HG03521 (cell line): Measurements from ENCODE around the gene CPT1B.
A peak's percentile ranks its signal among the peaks of the same experiment; 100 is the strongest.
"Not testable (repeated sequence)": the region's sequence is repeated elsewhere in the genome, so short reads cannot be mapped to it uniquely, and the experiment has no call there.

Experiments
- ATAC-seq: cut with Tn5 transposase; IDR thresholded peaks from one replicate; pipeline ENCODE4 v1.9.1; 2021; ENCODE audit warnings: mild to moderate bottlenecking, moderate library complexity; ENCODE audit not compliant: unreplicated experiment

The CPT1B gene

DNA sequence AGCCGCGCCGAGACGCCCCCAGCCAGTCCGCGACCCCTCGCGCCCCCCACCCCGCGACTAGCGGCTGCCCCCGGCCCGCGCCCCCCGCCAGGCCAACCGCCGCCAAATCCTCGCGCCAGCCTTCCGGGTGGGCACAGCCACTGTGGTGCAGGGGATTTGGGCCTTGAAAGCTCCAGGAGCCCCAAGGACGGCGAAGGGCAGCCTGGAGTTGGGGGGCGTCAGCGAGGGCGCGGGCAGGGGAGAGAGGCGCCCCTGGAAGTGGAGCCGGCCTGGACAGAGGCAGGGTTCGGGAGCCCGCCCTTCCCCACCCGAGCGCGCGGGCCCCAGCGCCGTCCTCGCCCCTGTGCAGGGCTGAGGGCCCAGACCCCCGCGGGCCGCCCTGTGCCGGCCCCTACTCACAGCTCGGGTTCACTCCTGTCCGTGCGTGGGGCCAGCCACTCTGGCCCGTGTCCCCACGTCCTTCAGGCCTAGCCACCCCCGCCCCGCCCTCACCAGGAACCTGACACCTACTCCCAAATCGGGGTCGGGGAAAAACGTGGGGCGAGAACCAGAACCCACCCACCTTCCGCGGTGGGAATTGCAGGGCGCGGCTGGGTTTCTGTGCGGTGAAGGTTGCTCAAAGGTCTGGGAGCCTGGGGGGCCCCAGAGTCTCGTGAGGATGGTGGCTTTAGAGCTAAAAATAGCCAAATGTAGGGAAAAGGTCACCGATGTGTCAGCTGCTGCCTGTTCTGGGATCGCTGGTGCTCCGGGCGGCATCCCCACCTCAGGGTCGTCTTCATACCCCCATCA, at the start of gene CPT1B:
CPT1B (minus strand) TSS at position 441 of the 789 bp plus-strand sequence. CDS start 512 bp downstream, outside the sequence.
- no peak for ATAC-seq

DNA sequence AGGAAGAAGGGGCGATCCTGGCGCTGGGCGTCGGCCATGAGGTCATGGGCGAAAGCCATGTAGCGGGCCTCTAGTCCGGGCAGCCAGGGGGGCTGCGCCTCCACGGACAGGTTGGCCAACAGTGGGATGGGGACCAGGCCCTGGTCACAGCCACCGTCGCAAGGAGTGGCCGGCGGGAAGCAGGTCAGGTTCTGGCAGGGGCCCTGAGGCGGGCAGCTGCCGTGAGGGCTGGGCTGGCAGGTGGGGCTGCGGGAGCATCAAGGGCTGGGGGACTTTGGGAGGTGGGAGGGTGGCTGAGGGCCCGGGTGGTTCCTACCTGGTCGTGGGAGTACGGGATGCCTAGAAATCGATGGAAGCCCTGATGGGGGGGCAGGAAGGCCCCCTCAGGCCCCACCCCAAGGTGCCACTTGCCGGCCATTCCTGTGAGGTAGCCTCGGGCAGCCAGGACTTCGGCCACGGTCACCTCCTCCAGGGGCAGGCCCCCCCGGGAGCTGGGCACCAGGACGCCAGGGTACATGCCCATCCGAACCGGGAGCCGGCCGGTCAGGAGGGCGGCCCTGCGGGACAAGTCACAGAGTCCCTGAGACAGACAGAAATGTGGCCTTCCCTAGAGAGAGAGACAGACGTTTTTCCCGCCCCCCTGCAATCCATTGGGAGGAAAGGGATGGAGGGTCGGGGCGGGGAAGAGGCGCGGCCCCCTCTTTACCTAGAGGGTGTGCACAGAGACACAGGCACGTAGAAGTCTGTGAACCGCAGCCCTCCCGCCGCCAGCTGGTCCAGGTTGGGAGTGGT, 48.8 kb upstream of the CPT1B start:
- ATAC-seq, result no peak

DNA sequence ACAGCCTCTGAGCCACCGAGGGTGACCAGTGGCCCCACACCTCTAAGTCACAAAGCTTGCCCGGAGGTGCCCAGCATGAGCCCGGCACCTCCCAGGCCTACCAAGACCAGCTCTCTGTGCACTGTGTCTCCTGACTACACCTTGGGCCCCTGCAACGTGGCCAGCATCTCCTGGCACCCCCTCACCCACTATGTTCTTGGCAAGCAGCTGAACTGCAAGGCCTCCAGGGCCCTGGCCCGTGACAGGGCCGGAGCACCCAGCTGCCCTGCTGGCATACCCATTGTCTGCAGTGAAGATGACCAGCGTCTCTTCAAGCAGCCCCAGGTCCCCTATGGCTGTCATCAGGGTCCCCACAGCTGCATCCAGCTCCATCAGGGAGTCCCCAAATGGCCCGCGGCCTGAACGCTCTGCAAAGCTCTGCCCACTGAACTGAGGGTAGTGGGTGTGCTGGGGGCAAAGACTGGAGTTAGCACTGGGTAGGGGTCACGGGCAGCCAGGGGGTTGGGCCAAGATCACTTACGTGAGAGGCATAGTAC, 48.2 kb upstream of the CPT1B start:
- no peak for ATAC-seq

DNA sequence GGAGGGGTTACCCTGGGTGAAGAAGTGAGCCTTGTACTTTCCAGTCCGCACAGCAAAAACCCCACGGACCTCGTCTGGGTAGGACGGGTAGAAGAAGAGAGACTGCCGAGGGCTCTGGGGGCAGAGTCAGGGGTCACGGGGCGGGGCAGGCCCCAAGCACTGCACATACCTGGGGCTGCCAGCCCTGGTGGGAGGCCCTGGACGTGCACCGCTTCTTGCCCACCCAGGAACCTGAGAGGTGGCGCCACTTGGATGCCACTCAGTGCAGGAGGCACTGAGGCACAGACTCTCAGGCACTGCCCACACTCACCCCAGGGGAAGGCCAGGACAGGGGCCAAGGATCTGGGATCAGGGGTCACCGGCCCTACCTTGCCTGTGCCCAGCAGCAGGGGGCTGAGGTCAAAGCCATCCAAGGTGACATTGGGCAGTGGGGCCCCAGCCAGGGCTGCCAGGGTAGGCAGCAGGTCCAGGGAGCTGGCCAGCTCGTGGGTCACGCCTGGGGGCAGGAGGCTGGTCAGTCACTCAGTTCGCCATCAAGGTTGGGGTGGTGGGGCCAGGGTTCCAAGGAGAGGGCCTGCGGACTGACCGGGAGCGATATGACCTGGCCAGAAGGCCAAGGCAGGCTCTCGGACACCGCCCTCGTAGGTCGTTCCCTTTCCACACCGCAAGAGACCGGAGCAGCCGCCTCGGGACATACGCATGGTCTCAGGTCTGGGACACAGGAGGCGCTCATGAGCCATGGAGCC, 47.5 kb upstream of the CPT1B start:
- ATAC-seq, result no peak

DNA sequence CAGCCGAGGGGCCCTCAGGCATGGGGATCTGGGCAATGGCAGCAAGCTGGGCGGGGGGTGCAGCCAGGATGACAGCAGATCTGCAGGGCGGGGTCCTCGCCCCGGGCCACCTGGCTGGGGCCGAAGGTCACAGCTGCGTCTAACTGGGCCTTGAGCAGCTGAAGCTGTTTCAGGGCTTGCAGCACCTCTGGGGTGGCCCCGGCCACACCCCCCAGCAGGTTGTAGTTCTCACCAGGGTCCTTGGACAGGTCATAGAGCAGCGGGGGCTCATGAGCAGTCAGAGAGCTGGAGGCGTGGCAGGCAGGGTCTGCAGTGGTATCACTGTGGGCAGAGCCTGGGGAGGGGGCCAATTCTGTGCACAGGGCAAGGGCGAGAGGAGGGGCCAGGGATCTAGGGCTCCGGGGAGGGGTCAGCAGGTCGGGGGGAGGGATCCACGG, 46.9 kb upstream of the CPT1B start:
- no peak for ATAC-seq

DNA sequence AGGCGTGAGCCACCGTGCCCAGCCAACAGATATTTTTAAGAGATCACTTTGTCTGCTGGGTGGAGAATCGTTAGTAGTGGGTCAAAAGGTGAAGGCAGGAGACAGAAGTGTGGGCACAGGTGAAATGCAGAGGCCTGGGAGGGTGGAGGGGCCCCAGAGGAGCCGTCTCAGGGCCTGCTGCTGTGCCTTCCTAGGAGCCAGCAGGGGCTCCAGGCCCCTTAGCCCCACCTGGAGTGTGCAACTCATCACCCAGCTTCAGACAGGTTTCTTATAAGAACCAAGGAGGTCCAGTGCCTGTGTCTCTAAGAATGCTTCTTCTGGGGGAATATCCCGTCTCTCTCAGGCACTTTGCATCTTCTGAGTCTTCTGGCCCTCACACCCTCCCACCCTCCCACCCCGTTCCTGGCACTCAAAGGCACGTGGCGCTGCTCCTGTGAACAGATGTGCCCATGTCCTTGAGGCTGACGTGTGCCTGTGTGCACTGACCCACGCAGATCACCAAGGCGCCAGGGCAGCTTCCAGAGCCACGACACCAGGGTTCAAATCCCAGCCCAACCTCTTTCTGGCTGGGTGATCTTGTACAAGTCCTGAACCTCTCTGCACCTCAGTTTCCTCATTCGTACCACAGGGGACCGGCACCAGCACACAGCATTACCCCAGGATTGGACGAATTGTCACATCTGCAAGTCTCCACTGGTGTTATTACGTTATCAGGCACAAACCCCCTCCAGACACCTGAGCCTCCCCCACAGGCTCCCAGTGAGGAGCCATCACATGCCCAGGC, 46.3 kb upstream of the CPT1B start:
- ATAC-seq, result no peak

DNA sequence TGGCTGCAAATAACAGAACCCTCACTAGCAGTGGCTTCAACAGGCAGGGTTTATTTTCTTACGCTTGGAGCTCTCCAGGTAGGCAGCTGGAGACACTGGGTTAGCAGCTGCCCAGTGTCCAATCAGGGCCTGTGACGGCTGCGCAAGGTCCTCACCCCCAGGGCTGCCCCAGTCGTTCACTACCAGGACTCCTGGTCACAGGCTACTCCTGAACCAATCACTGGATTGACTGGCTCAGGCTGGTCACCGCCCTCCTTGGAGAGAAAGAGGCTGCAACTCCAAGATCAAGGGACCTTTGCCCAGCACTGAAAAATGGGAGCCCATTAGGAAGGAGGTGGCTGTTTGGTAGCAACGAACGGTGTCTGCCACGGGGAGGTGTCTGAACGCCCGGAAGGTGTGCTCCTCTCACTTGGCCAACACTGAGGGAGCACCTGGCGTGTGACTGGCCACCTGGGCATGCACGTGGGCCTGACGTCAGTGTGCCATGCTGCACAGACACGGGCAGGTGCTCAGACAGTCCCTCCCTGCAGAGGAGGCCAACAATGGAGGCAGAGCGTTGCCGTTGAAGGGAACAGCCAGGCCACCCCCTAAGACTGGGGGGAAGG, 44.6 kb upstream of the CPT1B start:
- ATAC-seq, result no peak

DNA sequence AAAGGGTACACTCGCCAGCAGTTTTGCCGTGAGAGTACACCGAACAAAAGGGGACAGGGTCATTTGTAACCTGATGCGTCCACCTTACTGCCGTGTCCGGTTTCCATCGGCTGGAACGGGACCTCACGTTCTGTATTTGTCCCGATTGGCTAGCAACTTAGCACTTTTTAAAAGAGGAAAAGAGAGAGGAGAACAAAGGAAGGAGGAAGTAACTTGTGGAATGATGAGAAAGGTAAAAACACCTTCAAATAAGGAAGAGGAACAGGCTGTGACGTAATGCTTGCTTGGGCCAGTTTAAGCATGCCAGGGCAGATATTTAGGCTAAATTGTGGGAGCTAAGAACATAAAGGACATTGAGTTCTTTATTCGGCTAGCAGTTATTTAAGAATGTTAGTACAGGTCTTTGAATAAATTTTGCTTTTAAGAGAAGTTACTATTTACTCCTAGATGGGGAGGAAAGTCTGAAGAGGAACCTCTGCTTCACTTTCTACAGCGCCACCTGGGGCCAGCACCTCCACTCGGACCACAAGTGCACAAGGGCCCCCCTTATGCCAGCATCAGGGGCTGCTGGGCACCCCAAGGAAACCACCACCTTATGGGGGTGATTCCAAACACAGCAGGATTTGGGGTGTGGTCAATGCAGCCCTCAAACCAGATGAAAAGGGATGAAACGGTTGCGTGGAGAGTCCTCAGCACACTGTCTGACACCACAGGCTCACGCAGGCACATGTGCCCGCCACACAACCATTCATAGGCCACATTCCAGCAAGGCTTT, 43.9 kb upstream of the CPT1B start:
- ATAC-seq, result no peak

DNA sequence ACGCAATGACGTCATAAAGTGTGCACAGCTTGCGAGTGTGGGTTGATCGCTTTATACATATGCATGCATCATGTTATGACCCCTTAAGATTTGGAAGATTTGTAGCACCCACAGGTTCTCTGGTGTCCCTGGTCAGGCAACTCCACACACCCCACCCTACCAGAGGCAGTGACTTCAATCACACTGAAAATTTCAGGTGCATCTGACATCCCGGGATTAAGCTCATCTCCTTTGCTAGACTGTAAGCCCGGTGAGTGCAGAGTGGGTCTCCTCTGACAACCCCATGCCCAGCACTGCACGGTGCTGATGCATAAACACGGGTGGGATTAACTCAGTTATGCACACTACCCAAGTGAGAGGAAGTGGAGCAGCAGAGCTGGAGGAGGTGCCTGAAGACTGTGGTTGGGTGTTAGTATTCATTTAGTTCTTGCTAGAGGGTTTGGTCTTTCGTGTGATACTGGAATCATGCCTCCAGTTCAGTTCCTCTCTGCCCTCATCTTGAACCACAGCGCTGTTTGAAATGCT, 43.2 kb upstream of the CPT1B start:
- ATAC-seq, result no peak

DNA sequence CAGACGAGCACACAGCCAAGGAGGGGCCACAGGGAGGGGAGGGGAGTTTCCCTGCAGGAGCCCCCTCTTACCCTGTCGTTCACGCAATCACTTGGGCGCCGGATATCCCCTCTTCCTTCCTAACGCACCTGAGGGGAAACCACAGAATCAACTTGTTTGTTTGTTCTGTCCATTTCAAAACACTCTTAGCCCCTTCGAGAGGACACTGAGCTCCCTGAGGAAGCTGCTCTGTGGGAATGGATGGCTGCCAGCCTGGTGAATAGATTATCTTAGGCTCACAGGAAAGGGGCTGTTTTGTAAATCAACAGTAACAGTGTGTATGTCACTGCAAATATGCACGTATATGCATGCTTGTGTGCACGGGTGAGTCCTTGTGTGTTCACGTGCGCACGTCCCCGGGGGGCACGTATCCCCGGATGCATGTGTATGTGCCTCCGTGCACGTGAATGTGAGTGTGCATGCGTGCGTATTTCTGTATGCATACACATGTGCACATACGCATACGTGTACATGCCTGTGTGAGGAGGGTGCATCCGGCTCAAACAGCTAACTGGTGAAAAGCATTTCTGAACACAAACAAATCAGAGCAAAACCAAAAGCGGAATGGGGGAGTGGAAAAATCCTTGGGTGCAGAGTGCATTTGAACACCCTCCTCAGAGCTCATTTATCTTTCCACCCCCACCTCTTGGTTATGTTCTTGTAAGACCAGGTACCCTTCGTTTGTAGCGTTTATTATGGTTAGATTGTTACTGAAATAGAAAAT, 42.5 kb upstream of the CPT1B start:
- peak; percentile 61 for ATAC-seq

DNA sequence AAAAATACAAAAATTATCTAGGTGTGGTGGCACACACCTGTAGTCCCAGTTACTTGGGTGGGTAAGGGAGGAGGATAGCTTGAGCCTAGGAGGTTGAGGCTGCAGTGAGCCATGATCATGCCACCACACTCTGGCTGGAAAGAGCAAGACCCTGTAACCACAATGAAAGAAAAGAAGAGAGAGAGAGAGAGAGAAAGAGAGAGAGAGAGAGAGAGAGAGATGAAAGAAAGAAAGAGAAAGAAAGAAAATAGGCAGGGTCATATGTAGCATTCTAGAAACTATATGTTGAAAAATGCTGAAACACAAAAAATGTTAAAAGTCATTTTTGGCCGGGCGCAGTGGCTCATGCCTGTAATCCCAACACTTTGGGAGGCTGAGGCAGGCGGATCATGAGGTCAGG, 36.1 kb upstream of the CPT1B start:
- ATAC-seq, result not testable (repeated sequence)

DNA sequence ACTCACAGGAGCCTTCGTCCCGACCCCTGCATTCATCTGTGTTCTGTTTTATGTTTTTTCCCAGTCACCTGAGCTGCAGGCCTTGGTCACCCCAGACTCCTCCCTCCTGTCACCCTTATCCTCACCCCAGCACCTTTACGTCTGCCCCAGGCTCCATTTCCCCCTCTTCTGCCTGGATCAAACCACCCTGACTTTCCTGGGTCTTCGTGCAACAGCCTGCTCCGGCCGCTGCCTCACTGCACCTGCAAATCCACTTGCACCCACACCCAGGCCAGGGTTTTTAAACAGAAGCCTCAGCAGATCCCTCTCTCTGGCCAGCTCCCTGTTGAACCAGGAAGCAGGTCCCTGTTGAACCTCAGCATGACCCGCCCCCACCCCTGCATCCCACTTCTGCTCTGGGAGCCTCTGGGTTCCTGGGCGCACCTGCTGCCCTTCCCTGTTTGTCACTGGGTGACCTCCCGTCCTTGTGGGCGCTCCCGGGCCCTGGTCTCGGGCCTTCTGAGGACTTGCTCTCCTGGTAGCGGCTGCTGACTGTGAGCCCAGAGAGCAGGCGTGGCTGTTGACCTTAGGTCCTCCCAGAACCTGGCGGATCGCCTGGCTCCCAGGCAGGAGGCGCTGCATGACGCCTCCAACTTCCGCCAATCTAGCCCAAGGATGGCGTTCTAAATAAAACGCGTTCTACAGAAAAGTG, 35.2 kb upstream of the CPT1B start:
- no peak for ATAC-seq

DNA sequence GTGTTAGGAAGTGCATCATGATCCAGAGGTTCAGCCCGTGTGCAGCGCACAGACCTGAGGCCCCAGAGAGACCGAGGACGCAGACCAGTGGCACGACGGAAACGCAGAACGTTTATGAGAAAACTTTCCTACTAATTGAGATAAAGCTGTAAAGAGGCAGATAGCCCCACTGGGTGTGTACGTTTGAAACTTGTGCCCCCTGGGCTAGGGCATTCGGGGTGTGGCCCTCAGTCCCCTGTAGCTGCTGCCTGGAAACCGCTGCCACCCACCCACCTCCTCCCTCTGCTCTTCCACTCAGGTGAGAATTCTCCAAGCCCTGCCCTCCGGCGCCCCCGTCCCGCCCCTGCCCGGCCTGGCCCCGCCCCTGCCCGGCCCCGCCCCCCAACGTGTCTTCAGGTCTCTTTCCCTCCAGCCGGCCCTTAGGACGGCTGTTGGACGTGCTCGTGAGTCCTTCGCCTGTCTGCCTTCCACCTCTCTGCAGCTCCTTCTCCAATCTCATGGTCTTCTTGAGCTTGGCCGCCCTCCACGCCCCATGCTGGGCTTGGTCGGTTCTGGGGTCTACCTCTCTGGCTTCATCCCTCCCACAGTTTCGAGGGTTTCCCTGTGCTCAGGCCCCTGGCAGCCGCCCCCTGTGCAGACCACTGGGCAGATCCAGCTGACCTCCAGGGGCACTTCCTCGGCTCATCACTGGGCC, 34.4 kb upstream of the CPT1B start:
- no peak for ATAC-seq

DNA sequence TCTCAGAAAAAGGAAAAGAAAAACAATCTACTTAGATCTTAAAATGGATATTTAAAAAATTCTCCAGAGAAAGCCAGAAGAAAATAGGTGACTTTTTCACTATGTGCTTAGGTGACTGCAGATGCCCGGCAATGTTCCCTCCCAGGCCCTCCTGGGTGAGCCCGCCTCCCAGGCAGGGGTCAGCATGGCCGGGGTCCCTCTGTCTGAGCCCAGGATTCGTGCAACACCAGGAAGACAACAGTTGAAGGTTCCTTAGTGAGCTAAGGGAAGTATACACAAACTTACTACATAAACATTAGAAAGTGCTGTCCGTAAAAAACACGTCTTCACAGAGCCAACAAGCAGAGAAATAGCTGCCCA, 33.9 kb upstream of the CPT1B start:
- ATAC-seq, result no peak

DNA sequence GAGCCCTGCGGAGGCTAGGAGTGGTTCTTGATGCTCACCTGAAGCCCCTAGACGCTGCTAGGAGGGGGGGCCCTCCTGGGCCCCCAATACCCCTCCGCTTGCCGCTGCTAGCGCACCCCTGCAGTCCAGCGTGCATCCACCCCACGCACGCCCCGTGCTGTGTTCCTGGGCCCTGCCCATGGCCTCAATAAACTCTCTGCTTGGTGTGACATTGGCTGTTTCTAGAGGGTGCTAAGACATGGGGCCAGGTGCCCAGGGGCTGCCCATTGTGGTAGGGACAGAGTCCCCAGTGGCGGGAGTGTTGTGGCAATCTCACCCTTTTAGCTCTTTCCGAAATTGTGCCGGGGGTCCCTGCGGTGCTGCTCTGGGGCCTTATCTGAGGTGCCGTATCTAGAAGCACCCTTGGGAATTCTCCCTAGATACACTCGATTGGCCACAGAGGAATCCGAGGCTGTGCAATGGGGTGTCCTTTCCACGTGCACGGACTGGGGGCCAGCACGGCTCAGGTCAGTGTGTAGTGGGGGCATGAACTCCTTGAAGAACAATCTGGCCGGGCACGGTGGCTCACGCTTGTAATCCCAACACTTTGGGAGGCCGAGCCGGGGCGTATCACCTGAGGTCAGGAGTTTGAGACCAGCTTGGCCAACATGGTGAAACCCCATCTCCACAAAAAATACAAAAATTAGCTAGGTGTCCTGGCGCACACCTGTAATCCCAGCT, 33.3 kb upstream of the CPT1B start:
- ATAC-seq, result no peak

DNA sequence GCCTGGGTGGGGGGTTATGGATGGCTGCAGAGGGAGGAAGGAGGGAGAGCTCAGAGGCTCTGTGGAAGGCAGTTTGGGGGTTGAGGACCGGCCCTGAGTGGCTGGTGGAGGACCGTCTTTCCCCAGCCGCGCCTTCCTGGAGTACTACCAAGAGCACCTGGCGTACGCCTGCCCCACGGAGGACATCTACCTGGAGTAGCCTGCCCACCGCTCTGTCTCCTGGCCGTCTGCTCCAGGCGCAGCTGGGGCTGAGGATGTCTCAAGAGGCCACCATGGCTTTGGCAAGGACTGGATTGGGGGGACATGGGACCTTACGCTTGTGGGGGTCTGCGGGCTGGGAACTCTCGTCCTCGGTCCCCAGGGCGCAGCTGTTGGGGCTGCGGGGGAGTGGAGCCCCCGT, 32.4 kb upstream of the CPT1B start:
- no peak for ATAC-seq

DNA sequence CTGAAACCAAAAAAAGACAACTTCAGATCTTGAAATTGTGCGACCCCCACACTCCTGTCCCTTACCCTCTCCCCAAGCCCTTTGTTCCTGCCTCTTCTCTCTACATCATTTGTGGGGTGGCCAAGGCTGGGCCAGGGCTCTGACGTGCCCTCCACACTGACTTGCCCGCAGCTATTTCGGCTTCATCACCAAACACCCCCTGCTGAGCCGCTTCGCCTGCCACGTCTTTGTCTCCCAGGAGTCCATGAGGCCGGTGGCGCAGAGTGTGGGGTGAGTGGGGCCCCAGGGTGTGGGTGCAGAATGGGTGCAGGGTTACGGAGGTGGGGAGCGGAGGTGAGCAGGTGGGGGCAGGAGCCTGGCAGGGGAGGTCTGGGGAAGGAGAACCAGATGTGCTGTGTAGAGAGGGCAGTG, 31.8 kb upstream of the CPT1B start:
- no peak for ATAC-seq
